ENCODE measurements around the gene NTRK1. TPM values are rescaled to one million over a fixed set of nuclear protein-coding genes. Genes with fewer than 3 reads are reported as not detected.

Gene NTRK1
- total RNA-seq, 6 donors from 2014 or later, result 0.30 to 1.4 (median 1.2) TPM; not detected in 2

DNA sequence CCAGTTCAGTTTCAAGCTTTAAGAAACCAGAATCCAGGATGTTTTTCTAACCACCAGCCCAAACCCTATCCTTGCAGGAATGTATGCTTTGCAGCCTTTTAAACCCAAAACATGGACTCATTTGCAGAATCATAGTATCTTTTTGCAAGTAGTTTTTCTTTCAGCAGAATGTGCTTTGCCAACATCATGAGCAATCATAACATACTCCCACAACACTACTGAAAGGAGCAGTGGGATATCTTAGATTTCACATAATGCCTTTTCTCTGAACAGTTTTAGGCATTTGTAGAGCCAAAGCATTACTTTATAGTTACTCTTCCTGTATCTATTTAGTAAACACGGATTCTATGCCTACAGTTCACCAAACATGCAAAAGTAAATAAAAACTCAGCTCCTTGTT is 34.0 kb upstream of the NTRK1 start:
- Histone ChIP-seq H3K27ac (no peak overlapping the region), H3K4me1 (no peaks in the 10 kb centered on the region), H3K4me3 (no peak overlapping the region), H3K36me3 (no peaks in the 10 kb centered on the region), H3K9me3 (no peaks in the 10 kb centered on the region), H3K27me3 (no peaks in the 10 kb centered on the region)
- ATAC-seq (ENCODE audit: low FRiP score in 2 of 2) (no peak), DNase-seq (no peak)
- TF ChIP-seq POLR2A (IDR thresholded peaks at IDR 0.05) (no peak), POLR2AphosphoS5 (IDR thresholded peaks at IDR 0.05) (no peak)
- 57 to 72% methylated on average over 1 of the region's 1 CpG for WGBS, 2 donors

DNA sequence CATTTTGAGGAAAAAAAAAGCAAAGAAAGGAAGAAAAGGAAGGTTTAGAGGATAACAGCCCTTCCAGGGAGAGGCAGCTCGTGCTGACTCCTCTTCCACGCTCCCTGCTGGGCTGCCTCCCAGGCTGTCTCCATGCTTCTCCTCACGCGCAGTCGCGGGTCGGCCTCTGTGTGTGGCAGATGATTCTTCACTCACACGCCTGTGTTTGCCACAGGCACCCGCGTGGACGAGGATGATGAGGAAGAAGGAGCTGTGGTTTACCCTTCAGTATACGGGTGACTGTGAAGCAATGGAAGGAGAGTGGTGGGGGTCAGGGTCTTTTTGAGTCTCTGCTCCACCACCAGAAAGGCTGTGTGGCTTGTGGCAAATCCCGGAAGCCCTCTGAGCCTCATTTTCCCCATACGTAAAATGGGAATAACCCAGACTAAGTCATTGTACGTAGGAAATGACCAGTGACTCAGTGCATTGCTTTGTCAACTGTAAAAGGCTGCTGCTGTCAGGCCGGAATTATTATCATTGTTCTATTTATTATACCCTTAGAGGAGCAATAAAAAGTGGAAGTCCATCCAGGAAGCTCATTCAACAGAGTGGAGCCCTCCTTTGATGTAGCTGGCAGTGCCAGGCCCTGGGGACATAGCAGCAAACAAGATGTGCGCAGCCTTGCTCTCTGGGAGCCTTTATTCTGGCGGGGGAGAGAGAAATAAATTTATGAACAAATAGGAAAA is 32.1 kb upstream of the NTRK1 start:
- TF ChIP-seq, protein P1, sequence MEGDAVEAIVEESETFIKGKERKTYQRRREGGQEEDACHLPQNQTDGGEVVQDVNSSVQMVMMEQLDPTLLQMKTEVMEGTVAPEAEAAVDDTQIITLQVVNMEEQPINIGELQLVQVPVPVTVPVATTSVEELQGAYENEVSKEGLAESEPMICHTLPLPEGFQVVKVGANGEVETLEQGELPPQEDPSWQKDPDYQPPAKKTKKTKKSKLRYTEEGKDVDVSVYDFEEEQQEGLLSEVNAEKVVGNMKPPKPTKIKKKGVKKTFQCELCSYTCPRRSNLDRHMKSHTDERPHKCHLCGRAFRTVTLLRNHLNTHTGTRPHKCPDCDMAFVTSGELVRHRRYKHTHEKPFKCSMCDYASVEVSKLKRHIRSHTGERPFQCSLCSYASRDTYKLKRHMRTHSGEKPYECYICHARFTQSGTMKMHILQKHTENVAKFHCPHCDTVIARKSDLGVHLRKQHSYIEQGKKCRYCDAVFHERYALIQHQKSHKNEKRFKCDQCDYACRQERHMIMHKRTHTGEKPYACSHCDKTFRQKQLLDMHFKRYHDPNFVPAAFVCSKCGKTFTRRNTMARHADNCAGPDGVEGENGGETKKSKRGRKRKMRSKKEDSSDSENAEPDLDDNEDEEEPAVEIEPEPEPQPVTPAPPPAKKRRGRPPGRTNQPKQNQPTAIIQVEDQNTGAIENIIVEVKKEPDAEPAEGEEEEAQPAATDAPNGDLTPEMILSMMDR (IDR thresholded peaks at IDR 0.05), result no peak
- no peak for TF ChIP-seq EP300 (IDR thresholded peaks at IDR 0.05)
- no peak for TF ChIP-seq POLR2A (IDR thresholded peaks at IDR 0.05)
- no peak for TF ChIP-seq POLR2AphosphoS5 (IDR thresholded peaks at IDR 0.05)
- no peaks in the 10 kb centered on the region for H3K27me3 ChIP-seq
- no peak overlapping the region for H3K4me3 ChIP-seq
- H3K27ac ChIP-seq, result no peak overlapping the region
- DNase-seq (peak in 1 of 2 donors; percentile 52), ATAC-seq (ENCODE audit: low FRiP score in 2 of 2) (no peak)
- no peaks in the 10 kb centered on the region for H3K4me1 ChIP-seq
- no peaks in the 10 kb centered on the region for H3K36me3 ChIP-seq
- 65 to 70% methylated on average over 18 of the region's 18 CpGs for WGBS, 2 donors
- no peaks in the 10 kb centered on the region for H3K9me3 ChIP-seq

DNA sequence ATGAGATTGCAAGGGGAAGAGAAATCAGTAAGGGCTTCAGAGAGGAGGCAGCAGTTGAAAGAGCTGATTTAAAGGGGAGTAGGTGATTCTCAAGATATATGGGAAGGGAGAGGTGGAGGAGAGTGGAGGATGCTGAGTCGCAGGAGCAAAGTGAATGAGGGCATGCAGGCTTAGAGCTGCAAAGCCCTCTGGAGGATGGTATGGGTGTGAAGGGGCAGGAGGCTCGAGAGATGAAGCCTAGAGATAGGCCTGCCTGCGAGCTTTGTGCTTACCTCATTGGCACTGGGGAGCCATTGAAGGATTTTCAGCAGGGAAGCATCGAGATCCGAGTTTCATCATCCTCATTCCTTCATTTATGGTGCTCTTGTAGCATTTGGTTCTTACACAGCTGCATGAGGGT is 28.2 kb upstream of the NTRK1 start:
- no peak for DNase-seq
- Histone ChIP-seq H3K4me3 (no peak overlapping the region), H3K27me3 (no peaks in the 10 kb centered on the region), H3K27ac (no peak overlapping the region), H3K9me3 (no peaks in the 10 kb centered on the region), H3K36me3 (no peaks in the 10 kb centered on the region), H3K4me1 (no peaks in the 10 kb centered on the region)
- no peak for ATAC-seq (ENCODE audit: low FRiP score in 2 of 2)
- WGBS, 2 donors, result 62 to 64% methylated on average over 5 of the region's 5 CpGs
- TF ChIP-seq POLR2AphosphoS5 (IDR thresholded peaks at IDR 0.05) (no peak), POLR2A (IDR thresholded peaks at IDR 0.05) (no peak), EP300 (IDR thresholded peaks at IDR 0.05) (no peak)
- TF ChIP-seq, protein P1 (IDR thresholded peaks at IDR 0.05), result no peak

DNA sequence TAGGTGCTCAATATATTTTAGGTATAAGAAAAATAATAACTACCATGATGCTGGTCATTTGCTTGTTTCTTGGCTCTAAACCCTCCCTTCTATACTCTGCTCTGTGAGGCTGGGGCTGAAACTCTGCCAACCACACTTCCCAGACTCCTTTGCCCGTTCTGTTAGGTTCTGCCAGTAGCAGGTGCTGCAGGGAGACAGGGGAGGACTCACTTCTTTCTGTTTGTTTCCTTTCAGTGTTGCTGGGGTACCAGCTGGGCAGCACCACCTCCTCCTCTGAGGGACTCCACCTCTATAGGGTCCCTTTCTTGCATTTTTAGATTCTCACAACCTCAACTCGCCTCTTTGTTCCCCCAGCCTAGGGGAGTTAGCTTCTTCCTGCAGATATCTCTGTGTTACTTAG is 27.1 kb upstream of the NTRK1 start:
- no peaks in the 10 kb centered on the region for H3K27me3 ChIP-seq
- 50 to 55% methylated on average over 2 of the region's 2 CpGs for WGBS, 2 donors

DNA sequence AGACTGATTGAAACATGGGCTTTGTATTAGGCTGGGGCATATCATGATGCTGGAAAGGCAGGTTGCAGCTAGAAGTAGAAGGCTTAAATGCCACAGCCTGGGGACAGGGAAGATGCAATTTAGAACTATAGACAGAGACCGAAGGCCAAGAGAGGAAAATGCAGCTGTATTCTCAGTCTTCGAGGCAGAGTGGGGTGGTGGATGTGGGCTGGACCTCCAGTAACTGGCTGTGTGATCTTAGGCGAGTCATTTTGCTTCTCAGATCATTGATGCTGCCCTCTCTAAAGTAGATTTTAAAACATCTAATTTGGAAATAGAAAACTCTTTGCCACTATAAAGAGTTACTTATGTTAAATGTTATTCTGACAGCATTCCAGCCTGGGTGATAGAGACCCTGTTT is 26.3 kb upstream of the NTRK1 start:
- Histone ChIP-seq H3K27ac (no peak overlapping the region), H3K4me1 (no peaks in the 10 kb centered on the region), H3K4me3 (no peak overlapping the region), H3K27me3 (no peaks in the 10 kb centered on the region), H3K36me3 (no peaks in the 10 kb centered on the region), H3K9me3 (no peaks in the 10 kb centered on the region)
- DNase-seq (no peak), ATAC-seq (ENCODE audit: low FRiP score in 2 of 2) (no peak)
- TF ChIP-seq POLR2A (IDR thresholded peaks at IDR 0.05) (no peak), EP300 (IDR thresholded peaks at IDR 0.05) (no peak), POLR2AphosphoS5 (IDR thresholded peaks at IDR 0.05) (no peak)
- TF ChIP-seq, protein P1 (IDR thresholded peaks at IDR 0.05), result no peak
- 77 to 94% methylated on average over 3 of the region's 3 CpGs for WGBS, 2 donors

More for the DNA sequence above, 27.1 kb upstream of the NTRK1 start:
- Histone ChIP-seq H3K27ac (no peak overlapping the region), H3K4me1 (no peaks in the 10 kb centered on the region), H3K9me3 (no peaks in the 10 kb centered on the region), H3K4me3 (no peak overlapping the region), H3K36me3 (no peaks in the 10 kb centered on the region)
- no peak for TF ChIP-seq POLR2A (IDR thresholded peaks at IDR 0.05)
- TF ChIP-seq, protein P1 (IDR thresholded peaks at IDR 0.05), result no peak
- no peak for TF ChIP-seq EP300 (IDR thresholded peaks at IDR 0.05)
- no peak for TF ChIP-seq POLR2AphosphoS5 (IDR thresholded peaks at IDR 0.05)
- DNase-seq (no peak), ATAC-seq (ENCODE audit: low FRiP score in 2 of 2) (no peak)

Measured in upper lobe of left lung (tissue), 6 donors.